Stimulated activated CD4-positive, alpha-beta T cell treated with anti-CD3 and anti-CD28 coated beads, Interleukin-1b, Interleukin-23, amount 100 ng/mL, for 4 hours (primary cell): Measurements from ENCODE around the gene PROM2.

Experiments used
- DNase-seq, 2 donors: peaks; one replicate each; pipeline ENCODE4 v3.0.0-alpha.2; 2020; ENCODE audit warnings: low read depth in 2 of 2

PROM2 gene

DNA sequence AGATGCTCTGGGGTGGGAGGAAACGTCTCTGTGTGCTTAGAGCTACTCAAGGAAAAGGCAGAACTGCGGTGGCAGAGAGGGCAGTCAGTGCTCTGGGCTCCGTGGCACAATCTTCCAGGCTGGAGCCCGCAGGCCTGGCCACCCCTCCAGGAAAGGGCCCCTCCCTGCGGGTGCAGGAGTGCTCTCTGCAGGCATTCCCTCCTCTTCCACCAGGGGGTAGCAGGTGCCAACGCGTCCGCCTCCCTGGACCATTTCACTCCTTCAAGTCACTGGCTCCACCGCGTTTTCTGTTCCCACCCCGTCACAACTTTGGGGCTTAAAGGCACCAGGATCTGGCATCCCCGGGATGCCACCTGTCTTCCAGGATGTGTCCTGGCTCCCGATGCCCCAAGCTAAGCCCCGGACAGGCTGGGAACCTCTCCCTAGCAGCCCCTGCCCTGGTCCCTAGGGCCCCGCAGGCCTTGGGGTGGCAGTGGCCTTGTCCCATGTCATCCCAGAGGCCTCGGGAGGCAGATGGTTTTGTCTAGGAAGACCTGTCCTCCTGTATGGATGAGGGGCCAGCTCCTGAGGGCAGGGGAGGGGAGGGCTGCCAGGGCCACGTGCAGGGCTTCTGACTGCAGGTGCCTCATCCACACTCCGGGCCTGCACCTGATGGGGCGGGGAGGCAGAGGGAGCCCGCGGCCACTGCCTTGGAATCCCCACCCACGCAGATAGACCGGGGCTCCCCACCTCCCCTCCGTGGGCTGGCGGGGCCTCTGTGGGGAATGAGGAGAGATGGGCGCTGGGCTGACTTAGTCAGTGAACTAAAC lies 49.3 kb downstream of the PROM2 start:
- DNase-seq: no peak

DNA sequence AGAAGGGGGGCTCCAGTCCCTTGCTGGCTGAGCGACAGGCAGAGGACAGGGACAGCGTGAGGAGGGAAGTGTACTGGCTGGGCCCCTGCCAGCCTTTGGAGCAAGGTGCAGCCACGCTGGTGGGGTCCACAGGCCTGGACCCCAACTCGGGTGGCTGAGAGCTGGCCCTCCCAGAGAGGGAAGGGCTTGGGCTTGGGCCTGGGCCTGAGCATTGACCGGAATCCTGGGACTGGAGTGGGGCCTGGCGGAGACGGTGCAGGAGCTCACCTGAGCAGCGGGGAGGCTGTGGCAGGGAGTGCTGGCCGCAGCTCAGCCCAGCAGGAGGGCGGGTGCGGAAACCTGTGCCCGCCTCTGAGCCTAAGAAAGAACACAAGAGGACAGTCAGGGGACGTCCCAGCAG lies 50.8 kb downstream of the PROM2 start:
- DNase-seq: no peak

DNA sequence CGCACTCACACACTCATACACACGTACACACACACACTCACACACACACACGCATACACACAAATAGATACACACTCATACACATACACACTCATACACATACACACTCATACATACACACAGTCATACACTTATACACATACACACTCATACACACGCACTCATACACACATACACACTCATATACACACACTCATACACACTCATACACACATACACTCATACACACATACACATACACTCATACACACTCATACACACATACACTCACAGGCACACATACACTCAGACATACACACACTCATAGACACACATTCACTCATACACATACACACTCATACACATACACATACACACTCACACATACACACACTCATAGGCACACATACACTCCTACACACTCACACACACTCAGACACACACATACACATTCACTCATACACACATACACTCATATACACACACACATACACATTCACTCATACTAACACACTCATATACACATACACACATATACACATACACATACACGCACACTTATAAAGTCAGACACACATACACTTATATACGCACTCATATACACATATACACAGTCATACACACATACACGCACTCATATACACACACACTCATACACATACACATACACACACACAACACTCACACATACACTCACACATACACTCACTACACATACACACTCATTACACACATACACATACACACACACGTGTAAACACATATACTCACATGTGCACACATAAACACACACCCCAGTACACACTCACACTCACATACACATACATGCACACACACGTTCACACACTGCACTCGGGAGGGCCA lies 51.6 kb downstream of the PROM2 start:
- no peak for DNase-seq

DNA sequence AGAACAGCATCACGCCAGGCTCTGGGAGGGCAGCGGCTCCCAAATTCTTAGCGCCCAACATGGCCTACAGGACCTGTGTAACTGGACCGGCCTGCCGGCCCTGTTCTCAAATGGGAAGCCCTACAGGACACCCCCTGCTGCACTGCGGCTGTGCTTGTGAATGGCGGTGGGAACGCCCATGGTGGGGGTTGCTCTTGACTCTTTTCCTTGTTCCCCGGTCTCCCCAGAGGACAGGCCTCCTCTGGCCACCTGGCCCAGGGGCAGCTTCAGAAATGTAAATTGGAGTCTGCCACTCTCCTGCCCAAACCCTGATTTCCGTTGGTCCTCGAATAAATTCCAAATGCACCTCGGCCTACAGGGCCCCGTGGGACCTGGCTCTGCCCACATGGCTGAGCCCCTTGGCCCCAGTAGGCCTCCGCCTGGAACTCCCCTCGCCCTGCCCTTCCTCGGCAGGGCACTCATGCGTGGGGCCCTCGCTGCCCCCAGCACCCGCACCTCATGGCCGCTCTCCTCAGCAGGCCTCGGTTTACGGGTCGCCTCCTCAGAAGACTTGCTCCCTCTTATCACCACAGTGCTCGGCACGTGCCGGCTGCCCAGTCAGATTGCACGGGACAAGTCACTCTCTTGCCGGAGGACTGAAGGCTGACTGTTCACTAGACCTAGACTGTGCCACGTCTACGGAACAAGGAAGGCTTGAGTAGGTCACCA lies 52.3 kb downstream of the PROM2 start:
- no peak for DNase-seq

DNA sequence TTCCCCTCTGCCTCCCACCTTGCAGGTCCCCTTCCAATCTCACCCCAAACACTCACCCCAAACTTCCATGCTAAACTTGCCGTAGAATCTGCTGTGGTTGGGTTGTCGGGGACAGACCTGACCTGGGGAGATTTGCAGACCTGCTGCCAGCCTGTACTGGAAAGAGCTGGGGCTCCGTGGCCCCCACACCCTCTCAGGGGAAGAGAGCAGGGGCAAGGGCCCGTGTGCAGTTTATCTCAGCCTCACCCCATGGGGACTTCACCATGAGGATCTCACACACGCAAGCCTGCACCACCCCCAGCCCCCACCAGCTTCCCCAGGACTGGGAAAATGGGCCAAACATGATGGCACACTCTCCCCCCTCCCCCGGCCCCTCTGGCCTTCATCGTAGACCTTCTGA lies 53.6 kb downstream of the PROM2 start:
- no peak for DNase-seq

DNA sequence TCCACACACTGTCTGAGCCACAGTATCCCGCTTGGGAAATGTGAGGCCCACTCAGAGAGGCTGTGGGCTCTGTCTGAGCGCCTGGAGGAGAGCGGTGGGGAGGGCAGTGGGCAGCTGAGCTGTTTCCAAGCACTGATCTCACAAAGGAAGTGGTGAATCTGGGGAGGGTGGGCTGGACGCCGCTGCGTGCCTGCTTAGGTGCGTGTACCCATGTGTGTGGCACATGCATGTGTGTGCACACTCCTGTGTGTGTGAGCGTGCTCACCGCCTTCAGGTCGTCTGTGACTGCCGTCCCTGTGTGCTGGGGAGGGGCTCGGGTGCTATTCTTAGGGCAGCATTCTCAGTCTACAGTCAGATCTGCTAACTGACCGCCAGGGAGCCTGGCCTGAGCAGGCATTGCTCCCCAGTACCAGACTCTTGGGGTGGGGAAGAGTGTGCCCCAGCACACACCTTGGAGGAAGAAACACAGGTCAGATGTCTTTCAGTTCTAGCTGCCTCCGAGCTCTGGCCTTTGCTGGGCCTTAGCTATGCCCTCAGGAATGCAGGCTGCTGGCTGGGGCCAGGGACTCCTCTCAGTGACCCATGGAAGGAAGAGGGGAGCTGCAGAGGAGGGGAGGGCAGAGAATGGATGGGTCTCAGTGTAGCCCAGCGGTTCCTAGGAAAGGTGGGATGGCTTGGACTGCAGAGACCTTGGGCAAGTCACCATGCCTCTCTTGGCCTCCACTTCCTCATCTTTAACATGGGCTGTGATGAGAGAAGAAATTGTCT lies 54.3 kb downstream of the PROM2 start:
- no peak for DNase-seq

DNA sequence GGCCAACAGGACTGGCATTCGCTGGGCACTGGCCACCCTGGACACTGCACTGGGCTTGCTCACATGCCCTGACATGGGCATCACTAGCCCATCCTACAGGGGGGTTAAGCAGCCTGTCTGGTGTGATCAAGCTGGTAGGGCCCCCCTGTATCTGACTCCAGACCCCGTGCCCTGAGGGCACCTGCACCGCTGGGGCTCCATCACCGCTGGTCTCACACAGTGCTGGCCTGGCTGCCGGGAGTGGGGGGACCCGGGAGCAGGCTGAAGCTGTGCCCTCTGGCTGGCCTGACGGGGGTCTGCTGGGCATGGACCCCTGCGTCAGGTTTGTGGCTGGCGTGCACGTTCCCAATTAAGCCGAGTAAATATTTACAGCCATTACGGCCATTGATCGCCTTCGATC lies 55.2 kb downstream of the PROM2 start:
- no peak for DNase-seq

DNA sequence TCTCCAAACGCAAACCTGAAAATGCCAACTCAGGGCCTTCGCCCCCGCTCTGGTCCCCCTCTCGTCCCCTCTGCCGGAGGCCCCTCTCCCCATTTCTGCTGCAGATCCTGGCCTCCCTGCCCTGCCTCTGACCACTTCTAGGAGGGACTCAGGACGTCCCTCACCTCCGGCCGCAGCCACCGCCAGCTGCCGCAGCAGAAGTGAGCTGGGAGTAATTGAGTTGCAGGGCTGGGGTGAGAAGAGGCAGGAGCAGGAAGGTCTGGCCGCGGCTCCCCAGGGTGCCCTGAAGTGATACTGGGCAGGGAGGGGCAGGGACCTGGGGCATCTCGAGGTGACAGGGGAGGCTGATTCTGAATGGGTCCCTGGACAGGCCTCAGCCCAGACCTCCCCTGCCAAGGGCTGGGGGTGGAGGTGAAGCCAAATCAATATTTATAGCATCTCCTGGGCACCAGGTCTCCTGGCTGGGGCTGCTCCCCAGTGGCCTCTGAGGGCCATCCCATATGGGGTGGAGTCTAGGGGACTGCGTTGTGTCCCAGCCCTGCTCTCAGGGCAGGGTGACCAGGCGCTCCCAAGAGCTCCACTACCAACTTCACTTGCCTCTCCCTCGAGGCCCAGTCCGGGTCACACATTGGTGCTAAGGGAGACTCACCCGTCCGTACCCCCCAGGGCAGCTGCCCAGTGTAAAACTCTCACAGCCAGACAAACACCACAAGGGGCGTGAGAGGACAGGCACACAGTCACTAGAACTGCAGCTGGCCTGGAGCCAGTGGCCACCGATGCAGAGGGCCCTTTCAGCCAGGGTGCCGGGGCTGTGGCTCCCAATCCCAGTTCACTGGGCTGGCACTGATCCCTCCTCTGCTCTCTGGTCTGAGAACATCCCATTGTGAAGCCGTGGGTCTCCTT lies 55.9 kb downstream of the PROM2 start:
- no peak for DNase-seq

DNA sequence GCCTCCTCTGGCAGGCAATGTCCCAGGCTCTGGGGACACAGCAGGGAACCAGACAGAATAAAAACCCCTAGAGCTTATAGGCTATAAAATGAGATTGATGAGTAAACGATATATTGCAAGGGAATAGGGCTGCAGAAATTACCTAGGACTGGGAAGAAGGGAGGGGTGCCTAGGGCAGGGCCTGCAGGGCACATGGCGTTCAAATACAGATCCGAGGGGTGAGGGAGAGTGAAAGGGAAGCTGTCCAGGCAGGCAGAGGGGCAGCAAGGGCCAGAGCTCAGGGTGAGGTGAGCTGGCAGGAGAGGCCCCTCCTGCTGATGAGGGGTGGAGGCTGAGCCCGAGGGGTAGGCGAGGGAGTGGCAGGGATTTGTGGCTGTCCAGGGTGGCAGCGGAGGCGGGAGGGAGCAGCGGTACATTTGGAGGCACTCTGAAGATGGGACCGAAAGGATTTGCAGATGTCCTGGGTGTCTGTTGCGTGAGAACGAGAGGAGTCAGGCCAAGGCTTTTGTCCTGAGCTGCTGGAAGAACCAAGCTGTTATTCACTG lies 56.6 kb downstream of the PROM2 start:
- DNase-seq: no peak

DNA sequence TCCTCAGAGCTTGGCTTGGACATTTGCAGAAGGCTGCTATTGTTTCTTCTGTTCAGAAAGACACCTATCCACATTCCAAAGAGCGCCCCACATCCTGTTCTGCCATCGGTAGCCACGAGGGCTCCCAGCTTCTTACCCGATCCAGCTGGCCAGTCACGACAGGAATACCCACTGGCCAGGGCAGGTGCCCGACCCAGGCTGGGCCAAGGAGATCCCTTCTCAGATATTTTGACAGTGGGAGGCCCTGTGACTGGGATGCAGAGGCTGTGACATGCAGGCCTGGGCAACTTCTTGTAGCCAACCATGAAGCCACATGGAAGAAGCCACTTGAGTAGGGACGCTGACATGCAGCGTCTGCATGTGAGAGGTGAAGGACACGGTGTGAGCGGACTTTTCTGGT lies 57.4 kb downstream of the PROM2 start:
- DNase-seq: no peak

DNA sequence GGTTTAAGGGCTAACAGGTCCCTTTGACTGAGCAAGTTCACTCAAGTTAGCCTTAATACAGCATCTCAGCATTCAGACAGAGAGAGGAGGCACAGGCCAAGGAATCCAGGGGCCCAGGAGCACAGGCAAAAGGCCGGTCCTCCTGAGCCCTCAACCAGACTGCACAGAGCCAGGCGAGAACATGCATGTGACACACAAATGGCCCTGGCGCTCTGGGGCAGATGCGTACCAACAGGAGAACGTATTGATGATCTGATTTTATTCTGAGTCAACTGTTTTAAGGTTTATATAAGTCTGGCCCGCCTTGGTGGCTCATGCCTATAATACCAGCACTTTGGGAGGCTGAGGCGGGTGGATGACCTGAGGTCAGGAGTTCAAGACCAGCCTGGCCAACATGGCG lies 57.8 kb downstream of the PROM2 start:
- no peak for DNase-seq

DNA sequence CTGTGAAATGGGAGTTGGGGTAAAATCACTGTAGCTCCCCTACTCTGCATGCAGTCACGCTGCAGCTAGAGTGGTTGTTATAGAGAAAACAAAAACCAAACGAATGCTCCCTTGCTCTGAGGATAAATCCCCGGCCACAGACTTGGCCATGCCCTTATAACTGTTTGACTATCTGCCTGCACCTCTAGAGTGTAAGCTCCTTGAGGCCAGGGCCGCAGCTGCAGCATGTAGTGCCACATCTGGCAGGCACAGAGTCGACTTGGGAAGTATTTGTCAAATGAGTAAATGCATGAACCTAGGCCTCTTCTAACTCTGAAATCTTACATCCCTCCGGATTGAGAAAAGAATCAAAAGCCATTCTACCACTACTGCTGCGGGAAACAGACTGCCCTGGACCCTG lies 58.8 kb downstream of the PROM2 start:
- no peak for DNase-seq

DNA sequence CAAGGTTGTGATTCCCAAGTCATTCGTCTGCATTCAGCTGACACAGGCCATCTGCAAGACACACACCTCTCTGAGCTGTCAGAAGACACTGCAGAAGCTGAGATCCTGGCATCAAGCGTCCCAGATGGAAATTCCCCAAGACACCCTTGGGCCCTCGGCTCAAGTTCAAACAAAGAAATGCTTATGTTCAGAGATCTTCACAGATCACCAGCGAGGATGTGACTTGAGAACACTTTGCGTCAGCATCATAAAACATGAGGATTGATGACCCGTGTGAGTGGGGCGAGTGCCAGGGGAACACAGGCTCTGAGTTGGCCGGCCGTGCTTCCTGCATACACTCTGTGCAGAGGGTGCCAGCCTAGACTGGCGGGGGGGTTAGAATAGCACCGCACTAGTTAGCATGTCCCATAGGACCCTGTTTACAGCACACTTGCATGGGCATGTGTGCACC lies 59.7 kb downstream of the PROM2 start:
- no peak for DNase-seq

DNA sequence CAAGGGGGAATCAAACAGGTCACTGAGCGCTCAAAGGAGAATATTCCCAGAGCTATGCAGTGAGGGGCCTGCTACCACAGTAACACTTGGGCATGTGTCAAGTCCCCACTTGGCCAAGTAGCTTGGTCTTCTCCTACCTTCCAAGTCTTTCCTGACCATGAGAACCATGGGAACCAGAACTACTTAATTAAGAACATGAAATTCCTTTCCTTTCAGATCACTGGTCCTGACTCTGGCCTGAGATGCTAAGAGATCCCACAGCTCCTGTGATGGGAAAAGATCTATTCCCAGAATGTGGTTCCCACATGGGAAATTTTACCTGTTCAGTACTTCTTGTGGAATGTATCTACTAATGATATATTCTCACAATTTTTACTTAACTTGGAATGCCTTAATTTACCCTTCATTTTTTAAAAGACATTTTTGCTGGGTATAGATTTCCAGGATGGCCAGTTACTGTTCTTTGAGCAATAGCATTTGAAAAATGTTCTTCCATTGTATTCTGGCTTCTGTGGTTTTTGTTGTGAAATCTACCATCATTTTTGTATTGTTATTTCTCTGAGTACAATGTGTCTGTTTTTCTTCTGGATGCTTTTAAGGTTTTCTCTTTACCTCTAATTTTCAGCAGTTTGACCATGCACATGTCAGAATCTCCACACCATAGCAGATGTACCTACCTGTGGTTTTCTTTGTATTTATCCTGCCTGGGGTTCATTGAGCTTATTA lies 60.8 kb downstream of the PROM2 start:
- DNase-seq: no peak

DNA sequence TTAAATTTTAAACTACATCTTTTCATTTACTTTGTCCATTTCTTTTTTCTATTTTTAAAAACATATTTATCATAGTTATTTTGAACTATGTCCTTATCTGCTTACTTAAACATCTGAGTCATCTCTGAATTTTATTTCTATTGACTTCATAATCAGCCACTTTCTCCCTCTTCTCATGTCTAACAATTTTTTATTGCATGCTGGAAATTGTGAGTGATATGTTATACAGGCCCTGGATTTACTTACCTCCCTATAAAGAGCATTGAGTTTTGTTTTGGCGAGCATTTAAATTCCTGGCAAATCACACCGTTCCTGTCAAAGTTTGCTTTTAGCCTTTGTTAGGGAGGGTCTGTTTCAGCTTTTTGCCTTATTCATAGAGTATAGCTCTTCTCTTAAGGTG lies 62.2 kb downstream of the PROM2 start:
- DNase-seq: no peak

DNA sequence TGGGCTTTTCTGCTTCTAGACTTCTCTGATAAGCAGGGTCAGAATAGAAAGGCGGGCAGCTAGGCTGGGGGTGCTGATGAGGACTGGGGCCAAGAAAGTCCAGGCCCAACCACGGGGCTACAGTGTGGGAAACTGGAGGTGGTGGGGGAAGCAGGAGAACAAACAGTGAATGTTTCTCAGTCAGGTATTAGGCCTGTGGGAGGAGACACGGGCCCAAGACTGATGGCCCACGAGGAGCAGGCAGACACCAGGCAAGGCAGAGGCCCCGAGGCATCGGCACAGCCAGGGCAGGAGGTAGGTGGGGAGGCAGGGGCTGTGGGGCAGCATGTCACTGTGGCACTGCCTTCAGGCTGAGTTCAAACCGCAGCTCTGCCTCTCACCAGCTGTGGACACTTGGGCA lies 63.6 kb downstream of the PROM2 start:
- DNase-seq: no peak
